Left renal pelvis (tissue), 4 donors: ENCODE data around the gene OR5B21. TPM values are rescaled to one million over a fixed set of nuclear protein-coding genes. Genes with fewer than 3 reads are reported as not detected.

Experiments
- DNase-seq, 4 donors: peaks; one replicate each; pipeline ENCODE4 v3.0.0-alpha.2; 2013; ENCODE audit warnings: low read depth in 4 of 4, low spot score in 3 of 4
- polyA plus RNA-seq, 4 donors: library from polyadenylated mRNA; unstranded; fragments of 120-200 nt; gene quantifications; one replicate each; pipeline ENCODE4 v1.2.1, GENCODE V29; 2013; ENCODE audit not compliant: insufficient read length in 4 of 4

Gene OR5B21
- polyA plus RNA-seq, 4 donors, result not detected

DNA sequence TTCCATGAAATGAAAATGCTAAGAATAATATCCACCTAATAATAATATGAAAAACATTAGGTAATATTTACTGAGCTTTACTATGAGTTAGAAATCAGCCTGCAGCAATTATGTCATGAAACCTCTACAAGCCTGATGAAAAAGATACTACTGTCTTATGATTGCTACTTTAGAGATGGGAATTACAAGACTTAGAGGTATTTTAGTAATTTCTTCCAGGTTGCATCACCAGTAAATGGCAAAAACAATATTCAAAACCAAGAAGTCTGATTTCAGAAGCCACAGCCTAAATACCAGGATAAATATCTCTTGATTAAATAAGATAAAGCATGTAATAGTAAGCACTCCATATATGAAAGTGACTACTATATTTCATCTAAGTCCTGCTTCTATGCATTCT is 13.8 kb downstream of the OR5B21 start:
- DNase-seq, result no peak

DNA sequence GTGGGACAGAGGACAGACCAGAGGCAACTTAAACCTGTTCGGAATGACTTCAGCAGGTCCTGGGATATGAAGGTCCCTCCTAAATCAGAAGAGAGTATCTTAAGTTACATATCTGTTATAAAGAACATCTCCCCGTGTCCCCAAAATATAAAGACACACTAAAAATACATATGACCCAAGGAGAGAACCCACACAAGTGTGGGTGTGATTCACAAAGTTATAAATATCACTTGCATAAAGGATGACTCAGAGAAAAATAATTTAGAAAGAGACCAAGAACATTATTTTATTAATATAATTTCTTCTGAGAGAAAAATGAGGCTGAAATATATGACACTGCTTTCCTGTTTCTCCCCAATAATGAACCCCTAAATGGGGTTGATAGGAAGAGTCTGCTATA is 14.2 kb downstream of the OR5B21 start:
- DNase-seq, result no peak

DNA sequence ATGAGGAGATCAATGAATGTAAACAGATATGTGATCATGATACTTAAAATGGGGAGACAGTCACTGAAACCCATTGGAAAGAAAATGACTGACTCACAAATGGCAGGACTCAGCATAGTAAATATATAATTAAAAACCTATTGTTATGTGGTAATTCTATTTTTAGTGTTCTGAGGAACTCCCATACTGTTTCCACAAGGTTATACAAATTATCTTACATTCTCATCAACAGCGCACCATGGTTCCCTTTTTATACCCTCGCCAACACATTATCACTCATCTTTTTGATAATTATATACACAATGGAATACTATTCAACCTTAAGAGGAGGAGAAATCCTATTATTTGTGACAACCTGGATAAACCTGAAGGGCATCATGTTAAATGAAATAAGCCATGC is 17.1 kb downstream of the OR5B21 start:
- no peak for DNase-seq

DNA sequence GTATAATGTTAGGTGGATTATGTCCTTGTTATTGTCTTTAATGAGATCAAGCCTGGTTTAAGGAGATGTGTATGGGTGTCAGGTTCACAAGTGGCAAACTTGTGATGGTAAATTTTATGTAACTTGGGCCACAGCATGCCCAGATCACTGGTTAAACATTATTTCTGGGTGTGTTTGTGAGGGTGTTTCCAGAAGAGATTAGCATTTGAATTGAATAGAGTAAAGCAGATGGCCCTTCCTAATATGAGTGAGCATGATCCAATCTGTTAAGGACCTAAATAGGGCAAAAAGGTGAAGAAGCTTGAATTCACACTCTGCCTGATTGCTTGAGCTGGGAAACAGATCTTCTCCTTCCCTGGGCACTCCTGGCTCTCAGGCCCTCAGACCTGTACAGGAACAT is 20.7 kb downstream of the OR5B21 start:
- no peak for DNase-seq

DNA sequence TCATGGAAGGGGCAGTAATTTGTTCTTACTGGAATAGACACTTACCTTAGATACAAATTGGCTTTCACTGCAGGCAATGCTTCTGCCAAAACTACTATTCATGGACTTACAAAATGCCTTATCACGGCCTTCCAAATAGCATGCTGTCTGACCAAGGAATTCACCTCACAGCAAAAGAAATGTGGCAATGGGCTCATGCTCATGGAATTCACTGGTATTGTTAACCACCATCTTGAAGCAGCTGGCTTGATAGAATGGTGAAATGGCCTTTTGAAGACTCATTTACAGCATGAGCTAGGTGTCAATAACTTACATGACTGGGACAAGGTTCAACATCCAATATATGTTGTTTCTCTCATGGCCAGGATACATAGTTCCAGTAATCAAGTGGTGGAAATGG is 21.9 kb downstream of the OR5B21 start:
- no peak for DNase-seq

DNA sequence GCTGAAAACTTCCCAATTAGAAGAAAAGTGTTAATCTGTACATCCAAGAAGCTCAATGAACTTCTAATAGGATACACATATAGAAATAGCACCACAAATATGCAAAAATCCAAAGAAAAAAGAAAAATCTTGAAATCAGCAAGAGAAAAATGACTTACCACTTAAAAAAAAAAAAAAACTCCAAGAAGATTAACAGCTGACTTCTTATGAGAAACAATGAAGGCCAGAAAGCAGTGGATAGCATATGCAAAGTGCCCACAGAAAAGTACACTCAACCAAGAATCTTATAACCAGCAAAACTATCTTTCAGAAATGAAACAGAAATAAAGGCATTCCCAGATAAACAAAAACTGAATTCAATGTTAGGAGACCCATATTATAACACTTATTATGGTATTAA is 36.0 kb downstream of the OR5B21 start:
- no peak for DNase-seq

DNA sequence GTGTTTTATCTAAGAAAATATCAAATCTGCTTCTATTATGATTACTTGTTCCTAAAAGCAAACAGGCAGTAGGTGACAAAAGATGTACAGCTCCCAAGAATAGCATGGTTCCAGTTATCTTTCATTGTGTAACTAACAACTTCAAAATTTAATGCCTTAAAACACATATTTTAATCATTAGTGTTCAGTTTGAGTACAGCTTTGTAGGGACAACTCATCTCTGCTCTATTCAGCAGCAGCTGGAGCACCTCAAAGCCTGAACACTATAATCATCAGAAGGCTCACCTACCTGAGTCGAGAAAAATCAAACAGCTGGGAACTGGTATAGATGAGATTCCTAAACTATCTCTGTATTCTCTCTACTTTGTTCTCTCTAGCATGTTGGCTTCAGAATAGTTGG is 41.6 kb downstream of the OR5B21 start:
- DNase-seq, result no peak

DNA sequence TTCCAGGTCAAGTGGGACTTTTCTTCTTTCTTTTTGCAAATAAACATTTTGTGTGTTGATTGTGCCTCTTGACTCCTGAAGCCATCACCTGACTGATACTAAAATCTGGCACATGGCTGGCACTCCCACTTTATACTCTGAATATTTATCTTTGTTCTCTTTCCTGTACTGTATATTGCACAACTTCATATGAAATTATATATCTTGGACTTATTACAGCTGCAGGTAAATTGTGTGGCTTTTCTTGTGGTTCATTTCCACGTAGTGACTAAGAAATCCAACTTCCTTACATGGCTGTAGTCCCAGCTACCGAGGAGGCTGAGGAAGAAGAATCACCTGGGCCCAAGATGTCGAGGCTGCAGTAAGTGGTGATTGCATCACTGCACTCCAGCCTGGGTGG is 42.2 kb downstream of the OR5B21 start:
- no peak for DNase-seq

Other genes starting within 250 kb of the OR5B21 start
- gene OR10W1, start 239.8 kb downstream of the OR5B21 start, polyA plus RNA-seq, result not detected
- gene OR5B17, start 149.0 kb downstream of the OR5B21 start, polyA plus RNA-seq, result not detected
- gene OR5B3, start 101.2 kb downstream of the OR5B21 start, polyA plus RNA-seq, result not detected
- gene OR5B2, start 80.0 kb downstream of the OR5B21 start, polyA plus RNA-seq, result under 1 TPM in 1 of 4 donors, not detected in 3; 0.25 TPM
- gene OR5B12, start 65.9 kb downstream of the OR5B21 start, polyA plus RNA-seq, result under 1 TPM in 1 of 4 donors, not detected in 3; 0.38 TPM
- 1 to 10 TPM; 7.1 to 8.6 (median 8.2) TPM for gene LPXN, start 67.8 kb upstream of the OR5B21 start, polyA plus RNA-seq
- gene ZFP91, start 71.0 kb upstream of the OR5B21 start, polyA plus RNA-seq, result 10 to 100 TPM; 57.9 to 72.9 (median 61.2) TPM
- 1 to 10 TPM in 3 of 4 donors, under 1 TPM in 1; 0.99 to 1.6 (median 1.3) TPM for gene CNTF, start 114.6 kb upstream of the OR5B21 start, polyA plus RNA-seq
- gene GLYAT, start 223.8 kb upstream of the OR5B21 start, polyA plus RNA-seq, result 100 to 1,000 TPM in 3 of 4 donors, 1 to 10 TPM in 1; 2.7 to 151 (median 126) TPM